Pons (tissue), 1 donor: ENCODE data around the gene THSD4.

Source experiments
- DNase-seq: peaks from one replicate; pipeline ENCODE4 v3.0.0-alpha.2; 2016; ENCODE audit warnings: low spot score

THSD4 gene

GRCh38 chr15:71784719-71785118 lies 669.4 kb downstream of the THSD4 start:
- no peak for DNase-seq

- DNase-seq, result no peak
Observed at GRCh38 chr15:71785996-71786395, 670.7 kb downstream of the THSD4 start.

- no peak for DNase-seq
Observed at GRCh38 chr15:71786673-71787072, 671.4 kb downstream of the THSD4 start.

- DNase-seq, result no peak
Observed at GRCh38 chr15:71788646-71789579, 673.6 kb downstream of the THSD4 start.

- DNase-seq, result no peak
Observed at GRCh38 chr15:71789616-71790015, 674.3 kb downstream of the THSD4 start.

GRCh38 chr15:71790081-71790480 lies 674.8 kb downstream of the THSD4 start:
- no peak for DNase-seq

GRCh38 chr15:71791975-71792374 lies 676.7 kb downstream of the THSD4 start:
- DNase-seq, result no peak

- DNase-seq, result no peak
Observed at GRCh38 chr15:71792521-71792920, 677.2 kb downstream of the THSD4 start.

- DNase-seq, result no peak
Observed at GRCh38 chr15:71798641-71799040, 683.4 kb downstream of the THSD4 start.

GRCh38 chr15:71800190-71800589 lies 684.9 kb downstream of the THSD4 start:
- DNase-seq, result no peak

- DNase-seq, result peak; percentile 45
Observed at GRCh38 chr15:71800835-71801745, 685.8 kb downstream of the THSD4 start.

- DNase-seq, result no peak
Observed at GRCh38 chr15:71801935-71802655, 686.8 kb downstream of the THSD4 start.

GRCh38 chr15:71802770-71803169 lies 687.5 kb downstream of the THSD4 start:
- DNase-seq, result no peak

- no peak for DNase-seq
Observed at GRCh38 chr15:71804226-71804625, 689.0 kb downstream of the THSD4 start.

GRCh38 chr15:71804695-71805470 lies 689.6 kb downstream of the THSD4 start:
- no peak for DNase-seq

- DNase-seq, result no peak
Observed at GRCh38 chr15:71806452-71806931, 691.2 kb downstream of the THSD4 start.

- DNase-seq, result no peak
Observed at GRCh38 chr15:71807125-71807629, 691.9 kb downstream of the THSD4 start.

GRCh38 chr15:71807691-71808091 lies 692.4 kb downstream of the THSD4 start:
- no peak for DNase-seq

GRCh38 chr15:71808311-71809020 lies 693.2 kb downstream of the THSD4 start:
- no peak for DNase-seq

- DNase-seq, result no peak
Observed at GRCh38 chr15:71809346-71809745, 694.1 kb downstream of the THSD4 start.
